GM20431 (cell line): ENCODE results near the gene SLC25A43.
"Not testable (repeated sequence)": the region's sequence is repeated elsewhere in the genome, so short reads cannot be mapped to it uniquely, and the experiment has no call there.

Experiments used
- in situ Hi-C: fragments of 300-500 bp; cut with MseI, MboI; formaldehyde crosslinking; loops from one replicate; pipeline ENCODE4 v1.15.0; 2020; ENCODE audit warnings: low sequenced_read_pairs; ENCODE audit not compliant: unreplicated experiment

The SLC25A43 gene

GRCh38 chrX:119493851-119494495 lies 94.8 kb downstream of the SLC25A43 start:
- in situ Hi-C loops: not testable (repeated sequence)

GRCh38 chrX:119495734-119496726 lies 96.9 kb downstream of the SLC25A43 start:
- in situ Hi-C loops: no loop called here

- in situ Hi-C loops: no loop called here
Measured at GRCh38 chrX:119497185-119497584, 98.0 kb downstream of the SLC25A43 start.

GRCh38 chrX:119500061-119500800 lies 101.1 kb downstream of the SLC25A43 start:
- in situ Hi-C loops: loop anchor here (25.0 kb wide), 1 partner anchor 237 kb away; no protein-coding TSS in a partner anchor

- in situ Hi-C loops: loop anchor here (25.0 kb wide), 1 partner anchor 236 kb away; no protein-coding TSS in a partner anchor
Measured at GRCh38 chrX:119501511-119502148, 102.5 kb downstream of the SLC25A43 start.

GRCh38 chrX:119502727-119503483 lies 103.8 kb downstream of the SLC25A43 start:
- in situ Hi-C loops: loop anchor here (25.0 kb wide), 1 partner anchor 234 kb away; no protein-coding TSS in a partner anchor

- in situ Hi-C loops: loop anchor here (25.0 kb wide), 1 partner anchor 234 kb away; no protein-coding TSS in a partner anchor
Measured at GRCh38 chrX:119503484-119503861, 104.3 kb downstream of the SLC25A43 start.
